HEK293 (cell line): ENCODE results near the gene RASSF10.

ENCODE experiments used
- CTCF ChIP-seq: fragments of 450-650 bp; formaldehyde crosslinking; IDR thresholded peaks from 2 replicates; pipeline ENCODE4 v1.5.1; 2016; ENCODE audit warnings: missing biosample characterization, missing genetic modification characterization
- ELK4 ChIP-seq: IDR thresholded peaks from 2 replicates; pipeline ENCODE4 v1.6.1; 2011; ENCODE audit warnings: mild to moderate bottlenecking, low read depth, low read length, borderline replicate concordance
- GLI2 ChIP-seq: fragments of 450-650 bp; formaldehyde crosslinking; IDR thresholded peaks from 2 replicates; pipeline ENCODE4; 2017; ENCODE audit warnings: missing biosample characterization, missing genetic modification characterization, low read depth, borderline replicate concordance
- MYNN ChIP-seq: fragments of 450-650 bp; formaldehyde crosslinking; IDR thresholded peaks from 2 replicates; pipeline ENCODE4 v1.5.1; 2016; ENCODE audit warnings: missing biosample characterization, missing genetic modification characterization, borderline replicate concordance
- PRDM10 ChIP-seq: fragments of 450-650 bp; formaldehyde crosslinking; IDR thresholded peaks from 2 replicates; pipeline ENCODE4 v1.5.1; 2016; ENCODE audit warnings: missing biosample characterization, missing genetic modification characterization
- REST ChIP-seq: fragments of 450-650 bp; formaldehyde crosslinking; IDR thresholded peaks from 2 replicates; pipeline ENCODE4 v1.5.1; 2016; ENCODE audit warnings: missing biosample characterization, missing genetic modification characterization
- SETDB1 ChIP-seq: IDR thresholded peaks from one replicate; pipeline ENCODE4 v1.6.1; 2017; ENCODE audit warnings: mild to moderate bottlenecking, low read length, moderate library complexity, mixed read lengths; ENCODE audit not compliant: insufficient read length
- SP2 ChIP-seq: fragments of 450-650 bp; formaldehyde crosslinking; IDR thresholded peaks from 2 replicates; pipeline ENCODE4 v1.5.1; 2016; ENCODE audit warnings: missing biosample characterization, missing genetic modification characterization
- ZBTB7A ChIP-seq: fragments of 450-650 bp; formaldehyde crosslinking; IDR thresholded peaks from 2 replicates; pipeline ENCODE4 v1.5.1; 2016; ENCODE audit warnings: low read depth, missing biosample characterization, missing genetic modification characterization
- ZFP41 ChIP-seq: fragments of 450-650 bp; formaldehyde crosslinking; IDR thresholded peaks from 2 replicates; pipeline ENCODE4 v1.5.1; 2016; ENCODE audit warnings: missing biosample characterization, missing genetic modification characterization, borderline replicate concordance
- ZNF121 ChIP-seq: fragments of 450-650 bp; formaldehyde crosslinking; IDR thresholded peaks from 2 replicates; pipeline ENCODE4 v1.5.1; 2016; ENCODE audit warnings: missing biosample characterization, missing genetic modification characterization
- ZNF510 ChIP-seq: fragments of 450-650 bp; formaldehyde crosslinking; IDR thresholded peaks from 2 replicates; pipeline ENCODE4 v1.5.1; 2018; ENCODE audit warnings: mild to moderate bottlenecking, missing genetic modification characterization, missing biosample characterization; ENCODE audit not compliant: insufficient replicate concordance
- ZNF830 ChIP-seq: fragments of 450-650 bp; IDR thresholded peaks from 2 replicates; pipeline ENCODE4 v1.5.0; 2018; ENCODE audit warnings: missing biosample characterization, missing genetic modification characterization, low read depth, mild to moderate bottlenecking, moderate library complexity

- TF ChIP-seq ELK4, result no peak
- TF ChIP-seq GLI2 (tag by site-specific recombination), result no peak
- TF ChIP-seq ZBTB7A, result no peak
- TF ChIP-seq CTCF, result no peak
- no peak for TF ChIP-seq SP2 (tag by site-specific recombination)
- TF ChIP-seq PRDM10 (tag by site-specific recombination), result no peak
- no peak for TF ChIP-seq MYNN (tag by site-specific recombination)
- TF ChIP-seq ZNF510 (tag by site-specific recombination), result no peak
- no peak for TF ChIP-seq ZNF830 (tag by site-specific recombination)
- no peak for TF ChIP-seq ZFP41 (tag by site-specific recombination)
- no peak for TF ChIP-seq SETDB1
- no peak for TF ChIP-seq ZNF121 (tag by site-specific recombination)
- TF ChIP-seq REST (tag by site-specific recombination), result no peak
Observed at GRCh38 chr11:12997168-12997567, 11.9 kb upstream of the RASSF10 start.
